ENCODE data around the gene PANK2.
"Not testable (repeated sequence)": the region's sequence is repeated elsewhere in the genome, so short reads cannot be mapped to it uniquely, and the experiment has no call there.

Gene PANK2

DNA sequence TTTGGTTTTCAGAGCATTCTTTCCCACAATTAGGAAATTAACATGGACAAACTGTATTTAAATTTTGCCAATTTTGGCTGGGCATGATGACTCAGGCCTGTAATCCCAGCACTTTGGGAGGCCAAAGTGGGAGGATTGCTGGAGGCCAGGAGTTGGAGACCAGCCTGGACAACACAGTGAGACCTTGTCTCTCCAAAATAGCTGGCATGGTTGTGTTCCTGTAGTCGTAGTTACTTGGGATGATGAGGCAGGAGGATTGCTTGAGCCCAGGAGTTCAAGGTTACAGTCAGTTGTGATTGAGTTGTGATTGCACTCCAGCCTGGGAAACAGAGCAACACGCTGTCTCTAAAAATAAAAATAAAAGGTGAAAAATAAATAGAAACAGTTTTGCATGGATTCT is 15.0 kb downstream of the PANK2 start:
- ChIA-PET POLR2A (no interaction called here), CTCF (no interaction called here)
- no peak for TF ChIP-seq L3MBTL2 (conservative IDR thresholded peaks at IDR 0.05)
- no peak for TF ChIP-seq ARNT (IDR thresholded peaks at IDR 0.05)
- TF ChIP-seq FOXK2 (IDR thresholded peaks at IDR 0.05) = no peak
- no peak for TF ChIP-seq FOXA1 (IDR thresholded peaks at IDR 0.05)
- no peak for TF ChIP-seq CTBP1 (IDR thresholded peaks at IDR 0.05; ENCODE audit: borderline replicate concordance)
- TF ChIP-seq ZNF384 (IDR thresholded peaks at IDR 0.05) = no peak
- TF ChIP-seq SUZ12 (IDR thresholded peaks at IDR 0.05) = no peak
- no peak for TF ChIP-seq TARDBP (IDR thresholded peaks at IDR 0.05)
- TF ChIP-seq LEF1 (IDR thresholded peaks at IDR 0.05; ENCODE audit: borderline replicate concordance) = no peak
- TF ChIP-seq SP1 (IDR thresholded peaks at IDR 0.05) = no peak
- no peak for TF ChIP-seq NFRKB (IDR thresholded peaks at IDR 0.05)
- TF ChIP-seq ELF4 (IDR thresholded peaks at IDR 0.05) = no peak
- TF ChIP-seq, protein P1, sequence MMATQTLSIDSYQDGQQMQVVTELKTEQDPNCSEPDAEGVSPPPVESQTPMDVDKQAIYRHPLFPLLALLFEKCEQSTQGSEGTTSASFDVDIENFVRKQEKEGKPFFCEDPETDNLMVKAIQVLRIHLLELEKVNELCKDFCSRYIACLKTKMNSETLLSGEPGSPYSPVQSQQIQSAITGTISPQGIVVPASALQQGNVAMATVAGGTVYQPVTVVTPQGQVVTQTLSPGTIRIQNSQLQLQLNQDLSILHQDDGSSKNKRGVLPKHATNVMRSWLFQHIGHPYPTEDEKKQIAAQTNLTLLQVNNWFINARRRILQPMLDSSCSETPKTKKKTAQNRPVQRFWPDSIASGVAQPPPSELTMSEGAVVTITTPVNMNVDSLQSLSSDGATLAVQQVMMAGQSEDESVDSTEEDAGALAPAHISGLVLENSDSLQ (IDR thresholded peaks at IDR 0.05) = no peak
- no peak for TF ChIP-seq FOXM1 (IDR thresholded peaks at IDR 0.05; ENCODE audit: borderline replicate concordance)
- no peak for DNase-seq (ENCODE audit: extremely low spot score)

DNA sequence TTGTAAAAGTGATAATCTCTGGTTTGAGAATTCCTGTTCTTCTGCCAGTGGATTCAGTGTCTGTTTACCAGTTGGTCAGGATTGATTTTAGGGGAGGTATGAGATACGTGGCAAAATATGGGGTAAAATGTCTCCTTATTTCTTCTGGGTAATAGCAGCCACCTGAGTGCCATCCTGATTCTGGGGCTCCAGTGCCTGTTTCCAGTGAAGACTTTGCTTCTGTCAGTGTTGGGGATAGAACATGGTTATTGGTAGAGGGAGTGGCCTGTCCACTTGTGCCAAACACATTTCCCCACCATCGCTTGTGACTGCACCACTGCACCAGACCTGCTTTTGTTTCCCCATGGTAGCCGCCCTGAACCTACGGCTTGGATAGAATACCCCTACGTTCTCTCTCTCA is 15.7 kb downstream of the PANK2 start:
- TF ChIP-seq ARNT (IDR thresholded peaks at IDR 0.05) = no peak
- TF ChIP-seq L3MBTL2 (conservative IDR thresholded peaks at IDR 0.05) = no peak
- TF ChIP-seq, protein P1 (IDR thresholded peaks at IDR 0.05) = no peak
- no peak for TF ChIP-seq FOXM1 (IDR thresholded peaks at IDR 0.05; ENCODE audit: borderline replicate concordance)
- no peak for TF ChIP-seq SP1 (IDR thresholded peaks at IDR 0.05)
- TF ChIP-seq ELF4 (IDR thresholded peaks at IDR 0.05) = no peak
- TF ChIP-seq TARDBP (IDR thresholded peaks at IDR 0.05) = no peak
- no peak for TF ChIP-seq LEF1 (IDR thresholded peaks at IDR 0.05; ENCODE audit: borderline replicate concordance)
- no peak for TF ChIP-seq HDGF (IDR thresholded peaks at IDR 0.05; ENCODE audit: borderline replicate concordance)
- no peak for TF ChIP-seq FOXK2 (IDR thresholded peaks at IDR 0.05)
- no peak for TF ChIP-seq ZNF384 (IDR thresholded peaks at IDR 0.05)
- TF ChIP-seq FOXA1 (IDR thresholded peaks at IDR 0.05) = no peak
- no peak for TF ChIP-seq NFRKB (IDR thresholded peaks at IDR 0.05)
- TF ChIP-seq CTBP1 (IDR thresholded peaks at IDR 0.05; ENCODE audit: borderline replicate concordance) = no peak
- no peak for TF ChIP-seq SUZ12 (IDR thresholded peaks at IDR 0.05)
- TF ChIP-seq BHLHE40 (IDR thresholded peaks at IDR 0.05; ENCODE audit: borderline replicate concordance) = no peak
- DNase-seq (ENCODE audit: extremely low spot score) = no peak
- ChIA-PET POLR2A (no interaction called here), CTCF (no interaction called here)

DNA sequence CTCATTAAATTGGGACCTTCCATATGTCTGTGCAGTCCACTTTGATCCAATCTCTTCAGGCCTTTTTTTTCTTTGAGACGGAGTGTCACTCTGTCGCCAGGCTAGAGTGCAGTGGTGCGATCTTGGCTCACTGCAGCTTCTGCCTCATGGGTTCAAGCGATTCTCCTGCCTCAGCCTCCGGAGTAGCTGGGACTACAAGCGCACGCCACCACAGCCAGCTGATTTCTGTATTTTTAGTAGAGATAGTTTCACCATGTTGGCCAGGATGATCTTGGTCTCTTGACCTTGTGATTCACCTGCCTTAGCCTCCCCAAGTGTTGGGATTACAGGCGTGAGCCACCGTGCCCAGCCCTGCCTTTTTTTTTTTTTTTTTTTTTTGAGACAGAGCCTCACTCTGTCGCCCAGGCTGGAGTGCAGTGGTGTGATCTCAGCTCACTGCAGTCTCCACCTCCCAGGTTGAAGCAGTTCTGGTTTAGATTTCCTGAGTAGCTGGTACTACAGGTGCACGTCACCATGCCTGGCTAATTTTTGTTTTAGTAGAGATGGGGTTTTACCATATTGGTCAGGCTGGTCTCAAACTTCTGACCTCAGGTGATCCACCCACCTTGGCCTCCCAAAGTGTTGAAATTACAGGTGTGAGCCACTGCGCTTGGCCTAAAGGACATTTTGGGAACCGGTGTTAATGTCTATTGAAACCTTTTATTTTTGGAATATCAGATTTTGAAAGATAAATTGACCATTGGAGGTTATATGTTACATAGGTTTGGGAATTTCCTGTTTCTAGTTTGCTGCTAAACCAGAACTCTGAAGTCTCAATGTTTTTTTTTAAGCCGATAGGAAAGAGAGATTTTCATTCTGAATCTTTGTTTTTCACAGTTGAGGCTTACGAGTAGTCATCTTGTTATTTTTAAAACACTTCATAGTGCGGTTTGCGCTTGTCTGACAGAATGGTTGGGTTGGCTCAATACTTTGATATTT is 17.8 kb downstream of the PANK2 start:
- DNase-seq (ENCODE audit: extremely low spot score); CTCF ChIA-PET; POLR2A ChIA-PET: not testable (repeated sequence)

DNA sequence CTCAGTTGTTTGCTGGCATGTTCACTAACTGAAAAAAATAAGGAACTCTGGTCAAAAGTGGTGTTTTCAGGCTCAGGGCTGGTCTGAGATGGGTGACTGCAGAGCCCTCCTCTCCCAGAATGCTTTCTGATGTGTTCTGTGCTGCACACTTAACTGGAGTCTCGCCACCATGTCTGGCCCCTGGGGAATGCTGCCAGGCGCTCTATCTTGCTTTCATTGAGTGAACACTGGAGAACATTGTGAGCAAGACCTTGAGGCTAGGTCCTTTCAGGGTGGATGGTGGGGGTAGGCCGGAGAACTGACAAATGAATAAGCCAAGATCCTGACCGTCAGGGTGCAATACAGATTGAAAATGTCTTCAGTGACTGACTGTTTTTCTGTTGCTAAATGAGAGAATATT is 19.5 kb downstream of the PANK2 start:
- CTCF ChIA-PET = no interaction called here
- TF ChIP-seq CTBP1 (IDR thresholded peaks at IDR 0.05; ENCODE audit: borderline replicate concordance) (no peak), SUZ12 (IDR thresholded peaks at IDR 0.05) (no peak), ARNT (IDR thresholded peaks at IDR 0.05) (no peak), ZNF384 (IDR thresholded peaks at IDR 0.05) (no peak), HDGF (IDR thresholded peaks at IDR 0.05; ENCODE audit: borderline replicate concordance) (no peak), FOXK2 (IDR thresholded peaks at IDR 0.05) (no peak), FOXM1 (IDR thresholded peaks at IDR 0.05; ENCODE audit: borderline replicate concordance) (no peak), TARDBP (IDR thresholded peaks at IDR 0.05) (no peak), LEF1 (IDR thresholded peaks at IDR 0.05; ENCODE audit: borderline replicate concordance) (no peak), SP1 (IDR thresholded peaks at IDR 0.05) (no peak), FOXA1 (IDR thresholded peaks at IDR 0.05) (no peak), NFRKB (IDR thresholded peaks at IDR 0.05) (no peak), ELF4 (IDR thresholded peaks at IDR 0.05) (no peak), L3MBTL2 (conservative IDR thresholded peaks at IDR 0.05) (no peak), BHLHE40 (IDR thresholded peaks at IDR 0.05; ENCODE audit: borderline replicate concordance) (no peak)
- TF ChIP-seq, protein P1 (IDR thresholded peaks at IDR 0.05) = no peak
- DNase-seq (ENCODE audit: extremely low spot score) = no peak

DNA sequence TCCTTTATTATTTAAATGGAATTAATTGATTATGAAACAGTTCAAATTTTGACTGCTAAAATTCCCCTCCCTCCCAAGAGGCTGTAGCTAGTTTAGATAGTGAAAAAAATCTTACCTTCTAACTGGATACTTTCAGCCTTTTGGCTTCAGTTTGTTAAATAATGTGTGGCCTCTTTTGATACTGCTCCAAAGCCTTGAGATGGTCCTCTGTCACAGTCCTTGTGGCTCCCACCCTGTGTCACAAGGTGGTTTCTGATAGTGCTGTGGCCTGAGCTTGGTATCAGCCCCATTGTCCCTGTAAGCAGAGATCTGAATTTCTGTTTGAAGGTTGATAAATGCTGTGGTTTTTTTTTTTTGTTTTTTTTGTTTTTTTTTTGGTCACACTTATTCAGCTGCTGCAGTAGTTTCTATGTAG is 20.8 kb downstream of the PANK2 start:
- ChIA-PET POLR2A (no interaction called here), CTCF (interaction anchor here (0.7 kb wide), 1 partner anchor 97 kb away, joined by 7 read pairs; no protein-coding TSS in a partner anchor)
- TF ChIP-seq FOXM1 (IDR thresholded peaks at IDR 0.05; ENCODE audit: borderline replicate concordance) (no peak), FOXK2 (IDR thresholded peaks at IDR 0.05) (no peak), SUZ12 (IDR thresholded peaks at IDR 0.05) (no peak), HDGF (IDR thresholded peaks at IDR 0.05; ENCODE audit: borderline replicate concordance) (no peak), LEF1 (IDR thresholded peaks at IDR 0.05; ENCODE audit: borderline replicate concordance) (no peak), ARNT (IDR thresholded peaks at IDR 0.05) (no peak), TARDBP (IDR thresholded peaks at IDR 0.05) (no peak), L3MBTL2 (conservative IDR thresholded peaks at IDR 0.05) (no peak)
- no peak for DNase-seq (ENCODE audit: extremely low spot score)

More for the DNA sequence above, 19.5 kb downstream of the PANK2 start:
- POLR2A ChIA-PET = no interaction called here

DNA sequence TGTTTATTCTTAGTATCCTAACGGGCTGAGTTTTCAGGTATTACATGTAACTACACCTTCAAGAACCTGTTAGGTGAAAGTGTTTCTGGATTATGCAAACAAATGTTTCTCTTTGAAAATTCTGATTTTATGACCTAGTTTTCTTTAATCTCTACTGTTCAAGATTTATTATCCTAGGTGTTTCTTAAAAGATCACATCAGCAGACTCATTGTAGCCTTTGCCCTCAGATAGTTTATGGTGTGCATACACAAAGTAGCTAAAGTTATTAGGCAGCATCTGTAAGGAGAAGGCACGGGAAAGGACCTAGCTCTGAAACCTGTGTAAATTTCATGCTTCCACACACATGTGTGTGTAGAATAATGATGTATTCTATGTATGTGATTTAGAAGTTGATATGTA is 21.7 kb downstream of the PANK2 start:
- no peak for DNase-seq (ENCODE audit: extremely low spot score)
- no peak for TF ChIP-seq FOXA1 (IDR thresholded peaks at IDR 0.05)
- TF ChIP-seq LEF1 (IDR thresholded peaks at IDR 0.05; ENCODE audit: borderline replicate concordance) = no peak
- no peak for TF ChIP-seq L3MBTL2 (conservative IDR thresholded peaks at IDR 0.05)
- TF ChIP-seq, protein P1 (IDR thresholded peaks at IDR 0.05) = no peak
- TF ChIP-seq SP1 (IDR thresholded peaks at IDR 0.05) = no peak
- no peak for TF ChIP-seq FOXK2 (IDR thresholded peaks at IDR 0.05)
- TF ChIP-seq NFRKB (IDR thresholded peaks at IDR 0.05) = no peak
- no peak for TF ChIP-seq ZNF384 (IDR thresholded peaks at IDR 0.05)
- TF ChIP-seq HDGF (IDR thresholded peaks at IDR 0.05; ENCODE audit: borderline replicate concordance) = no peak
- no peak for TF ChIP-seq CTBP1 (IDR thresholded peaks at IDR 0.05; ENCODE audit: borderline replicate concordance)
- no peak for TF ChIP-seq TARDBP (IDR thresholded peaks at IDR 0.05)
- TF ChIP-seq FOXM1 (IDR thresholded peaks at IDR 0.05; ENCODE audit: borderline replicate concordance) = no peak
- POLR2A ChIA-PET = no interaction called here
- CTCF ChIA-PET = interaction anchor here (0.6 kb wide), 1 partner anchor 9 kb away, joined by 4 read pairs; no protein-coding TSS in a partner anchor

All from HEK293T (cell line).